Measurements from ENCODE around the gene NACAD.

DNA sequence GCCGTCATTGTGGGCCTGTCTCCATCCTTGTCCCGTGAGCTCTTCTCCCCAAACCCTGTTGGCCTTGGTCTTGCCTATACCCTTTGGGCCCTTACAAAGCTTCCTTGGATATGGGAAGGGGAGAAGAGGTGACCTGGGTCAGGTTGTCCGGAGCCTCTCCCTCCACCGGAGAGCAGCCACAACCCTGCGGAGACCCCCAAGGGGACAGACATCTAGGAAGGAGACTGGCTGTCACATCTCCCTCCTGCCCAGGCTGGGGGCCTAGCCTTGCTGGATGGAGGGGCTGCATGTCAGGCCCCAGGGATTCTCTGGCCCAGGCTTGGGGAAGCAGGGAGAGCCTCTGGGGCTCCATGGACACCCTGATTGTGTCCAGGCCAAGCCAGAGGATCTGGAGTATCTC lies 11.8 kb downstream of the NACAD start:
- TF ChIP-seq EZH2 (IDR thresholded peaks at IDR 0.05; ENCODE audit: insufficient read depth, poor library complexity, severe bottlenecking) (no peak), EZH2phosphoT487 (IDR thresholded peaks at IDR 0.05; ENCODE audit: insufficient read depth, low read depth) (no peak)

Measured in GM23248 (cell line).